ENCODE measurements around the gene CHN1.

The CHN1 gene

GRCh38 chr2:174820361-174820760 is 184.8 kb downstream of the CHN1 start:
- Histone ChIP-seq H3K4me3 (ENCODE audit: low read length) (no peak overlapping the region), H3K4me1 (ENCODE audit: control insufficient read depth, insufficient read depth, low read length) (no peaks in the 10 kb centered on the region), H3K27me3 (ENCODE audit: control insufficient read depth, insufficient read depth, low read length) (no peaks in the 10 kb centered on the region), H3K36me3 (ENCODE audit: control insufficient read depth, insufficient read depth, low read length) (no peaks in the 10 kb centered on the region), H3K9ac (ENCODE audit: low read length) (no peak overlapping the region), H3K27ac (ENCODE audit: low read depth, low read length) (no peak overlapping the region)

- no peaks in the 10 kb centered on the region for H3K36me3 ChIP-seq (ENCODE audit: control insufficient read depth, insufficient read depth, low read length)
- H3K9ac ChIP-seq (ENCODE audit: low read length), result no peak overlapping the region
- H3K4me3 ChIP-seq (ENCODE audit: low read length), result no peak overlapping the region
- no peaks in the 10 kb centered on the region for H3K4me1 ChIP-seq (ENCODE audit: control insufficient read depth, insufficient read depth, low read length)
- no peak overlapping the region for H3K27ac ChIP-seq (ENCODE audit: low read depth, low read length)
- H3K27me3 ChIP-seq (ENCODE audit: control insufficient read depth, insufficient read depth, low read length), result no peaks in the 10 kb centered on the region
These were observed 189.7 kb downstream of the CHN1 start for GRCh38 chr2:174815526-174815925.

GRCh38 chr2:174812037-174812436 is 193.1 kb downstream of the CHN1 start:
- Histone ChIP-seq H3K4me1 (ENCODE audit: control insufficient read depth, insufficient read depth, low read length) (no peaks in the 10 kb centered on the region), H3K4me3 (ENCODE audit: low read length) (no peak overlapping the region), H3K27me3 (ENCODE audit: control insufficient read depth, insufficient read depth, low read length) (no peaks in the 10 kb centered on the region), H3K27ac (ENCODE audit: low read depth, low read length) (no peak overlapping the region), H3K36me3 (ENCODE audit: control insufficient read depth, insufficient read depth, low read length) (no peaks in the 10 kb centered on the region), H3K9ac (ENCODE audit: low read length) (no peak overlapping the region)

GRCh38 chr2:174807931-174808330 is 197.2 kb downstream of the CHN1 start:
- Histone ChIP-seq H3K27me3 (ENCODE audit: control insufficient read depth, insufficient read depth, low read length) (no peaks in the 10 kb centered on the region), H3K27ac (ENCODE audit: low read depth, low read length) (no peak overlapping the region), H3K36me3 (ENCODE audit: control insufficient read depth, insufficient read depth, low read length) (no peaks in the 10 kb centered on the region), H3K9ac (ENCODE audit: low read length) (no peak overlapping the region), H3K4me3 (ENCODE audit: low read length) (no peak overlapping the region), H3K4me1 (ENCODE audit: control insufficient read depth, insufficient read depth, low read length) (no peaks in the 10 kb centered on the region)

GRCh38 chr2:174805803-174806202 is 199.4 kb downstream of the CHN1 start:
- H3K36me3 ChIP-seq (ENCODE audit: control insufficient read depth, insufficient read depth, low read length), result no peaks in the 10 kb centered on the region
- no peaks in the 10 kb centered on the region for H3K4me1 ChIP-seq (ENCODE audit: control insufficient read depth, insufficient read depth, low read length)
- H3K9ac ChIP-seq (ENCODE audit: low read length), result no peak overlapping the region
- no peak overlapping the region for H3K27ac ChIP-seq (ENCODE audit: low read depth, low read length)
- H3K4me3 ChIP-seq (ENCODE audit: low read length), result no peak overlapping the region
- no peaks in the 10 kb centered on the region for H3K27me3 ChIP-seq (ENCODE audit: control insufficient read depth, insufficient read depth, low read length)

GRCh38 chr2:174802459-174802858 is 202.7 kb downstream of the CHN1 start:
- Histone ChIP-seq H3K27me3 (ENCODE audit: control insufficient read depth, insufficient read depth, low read length) (no peaks in the 10 kb centered on the region), H3K4me1 (ENCODE audit: control insufficient read depth, insufficient read depth, low read length) (no peaks in the 10 kb centered on the region), H3K36me3 (ENCODE audit: control insufficient read depth, insufficient read depth, low read length) (no peaks in the 10 kb centered on the region), H3K4me3 (ENCODE audit: low read length) (no peak overlapping the region), H3K27ac (ENCODE audit: low read depth, low read length) (no peak overlapping the region), H3K9ac (ENCODE audit: low read length) (no peak overlapping the region)

GRCh38 chr2:174800436-174801205 is 204.6 kb downstream of the CHN1 start:
- no peaks in the 10 kb centered on the region for H3K36me3 ChIP-seq (ENCODE audit: control insufficient read depth, insufficient read depth, low read length)
- H3K4me3 ChIP-seq (ENCODE audit: low read length), result no peak overlapping the region
- H3K27ac ChIP-seq (ENCODE audit: low read depth, low read length), result no peak overlapping the region
- H3K4me1 ChIP-seq (ENCODE audit: control insufficient read depth, insufficient read depth, low read length), result no peaks in the 10 kb centered on the region
- no peaks in the 10 kb centered on the region for H3K27me3 ChIP-seq (ENCODE audit: control insufficient read depth, insufficient read depth, low read length)
- H3K9ac ChIP-seq (ENCODE audit: low read length), result no peak overlapping the region

GRCh38 chr2:174798801-174799200 is 206.4 kb downstream of the CHN1 start:
- Histone ChIP-seq H3K9ac (ENCODE audit: low read length) (no peak overlapping the region), H3K27me3 (ENCODE audit: control insufficient read depth, insufficient read depth, low read length) (no peaks in the 10 kb centered on the region), H3K4me3 (ENCODE audit: low read length) (no peak overlapping the region), H3K36me3 (ENCODE audit: control insufficient read depth, insufficient read depth, low read length) (no peaks in the 10 kb centered on the region), H3K4me1 (ENCODE audit: control insufficient read depth, insufficient read depth, low read length) (no peaks in the 10 kb centered on the region), H3K27ac (ENCODE audit: low read depth, low read length) (no peak overlapping the region)

GRCh38 chr2:174797781-174798276 is 207.4 kb downstream of the CHN1 start:
- Histone ChIP-seq H3K9ac (ENCODE audit: low read length) (no peak overlapping the region), H3K4me3 (ENCODE audit: low read length) (no peak overlapping the region), H3K27ac (ENCODE audit: low read depth, low read length) (no peak overlapping the region), H3K36me3 (ENCODE audit: control insufficient read depth, insufficient read depth, low read length) (no peaks in the 10 kb centered on the region), H3K4me1 (ENCODE audit: control insufficient read depth, insufficient read depth, low read length) (no peaks in the 10 kb centered on the region), H3K27me3 (ENCODE audit: control insufficient read depth, insufficient read depth, low read length) (no peaks in the 10 kb centered on the region)

GRCh38 chr2:174796319-174796771 is 208.8 kb downstream of the CHN1 start:
- Histone ChIP-seq H3K27me3 (ENCODE audit: control insufficient read depth, insufficient read depth, low read length) (no peaks in the 10 kb centered on the region), H3K4me3 (ENCODE audit: low read length) (no peak overlapping the region), H3K27ac (ENCODE audit: low read depth, low read length) (no peak overlapping the region), H3K36me3 (ENCODE audit: control insufficient read depth, insufficient read depth, low read length) (no peaks in the 10 kb centered on the region), H3K4me1 (ENCODE audit: control insufficient read depth, insufficient read depth, low read length) (no peaks in the 10 kb centered on the region), H3K9ac (ENCODE audit: low read length) (no peak overlapping the region)

GRCh38 chr2:174794851-174795374 is 210.3 kb downstream of the CHN1 start:
- Histone ChIP-seq H3K9ac (ENCODE audit: low read length) (no peak overlapping the region), H3K4me1 (ENCODE audit: control insufficient read depth, insufficient read depth, low read length) (no peaks in the 10 kb centered on the region), H3K36me3 (ENCODE audit: control insufficient read depth, insufficient read depth, low read length) (no peaks in the 10 kb centered on the region), H3K4me3 (ENCODE audit: low read length) (no peak overlapping the region), H3K27ac (ENCODE audit: low read depth, low read length) (no peak overlapping the region), H3K27me3 (ENCODE audit: control insufficient read depth, insufficient read depth, low read length) (no peaks in the 10 kb centered on the region)

GRCh38 chr2:174792309-174793025 is 212.7 kb downstream of the CHN1 start:
- H3K36me3 ChIP-seq (ENCODE audit: control insufficient read depth, insufficient read depth, low read length), result no peaks in the 10 kb centered on the region

More at GRCh38 chr2:174792309-174793025, 212.7 kb downstream of the CHN1 start:
- Histone ChIP-seq H3K9ac (ENCODE audit: low read length) (no peak overlapping the region), H3K27ac (ENCODE audit: low read depth, low read length) (no peak overlapping the region), H3K27me3 (ENCODE audit: control insufficient read depth, insufficient read depth, low read length) (no peaks in the 10 kb centered on the region), H3K4me1 (ENCODE audit: control insufficient read depth, insufficient read depth, low read length) (no peaks in the 10 kb centered on the region), H3K4me3 (ENCODE audit: low read length) (no peak overlapping the region)
